ENCODE data around the gene CBR1. TPM values are rescaled to one million over a fixed set of nuclear protein-coding genes. Genes with fewer than 3 reads are reported as not detected.
A peak's percentile ranks its signal among the peaks of the same experiment; 100 is the strongest.

Gene CBR1
- total and polyA plus RNA-seq, 10 of the 15 experiments (the other 5 are each of a cell fraction or from before 2014, with no cell fraction given): 16.9 to 138 (median 57.4) TPM

GRCh38 chr21:36100971-36101641 is 31.3 kb downstream of the CBR1 start (continued):
- TF ChIP-seq NFIC (IDR thresholded peaks at IDR 0.05; ENCODE audit: low read depth, low read length) (no peak), EED (IDR thresholded peaks at IDR 0.05; ENCODE audit: low read depth) (no peak), KAT2A (conservative IDR thresholded peaks at IDR 0.05; ENCODE audit: control insufficient read depth, low read depth, low read length) (no peak), IRF5 (IDR thresholded peaks at IDR 0.05; ENCODE audit: borderline replicate concordance) (no peak), KDM1A (IDR thresholded peaks at IDR 0.05; ENCODE audit: borderline replicate concordance) (no peak), BMI1 (IDR thresholded peaks at IDR 0.05; ENCODE audit: borderline replicate concordance) (0 out of 2 replicates have a peak, but pooled peaks have one; percentile 52), SKIL (IDR thresholded peaks at IDR 0.05; ENCODE audit: low read depth, poor library complexity, severe bottlenecking) (peak; percentile 42), PKNOX1 (IDR thresholded peaks at IDR 0.05) (peak; percentile 82), SMC3 (IDR thresholded peaks at IDR 0.05; ENCODE audit: borderline replicate concordance, low read length) (no peak), MYC (IDR thresholded peaks at IDR 0.05; ENCODE audit: insufficient read depth, insufficient read length, insufficient replicate concordance, low read length, severe bottlenecking) (no peak), SP1 (IDR thresholded peaks at IDR 0.05; ENCODE audit: low read depth, low read length) (no peak), TCF3 (IDR thresholded peaks at IDR 0.05; ENCODE audit: borderline replicate concordance, insufficient read depth, low read depth, low read length) (no peak), NFXL1 (IDR thresholded peaks at IDR 0.05; ENCODE audit: borderline replicate concordance) (no peak), YY1 (IDR thresholded peaks at IDR 0.05; ENCODE audit: low read depth, low read length) (no peak), NBN (IDR thresholded peaks at IDR 0.05) (peak; percentile 57; the same call in 1 of the 2 replicates), POLR2A (IDR thresholded peaks at IDR 0.05; ENCODE audit: low read depth, low read length) (no peak), EP300 (IDR thresholded peaks at IDR 0.05; ENCODE audit: borderline replicate concordance in 1 of 2, control insufficient read depth in 1 of 2, low read depth in 2 of 2, low read length in 2 of 2) (peak; percentile 7 to 26; a peak in 1 of 4 replicates), EZH2 (IDR thresholded peaks at IDR 0.05; ENCODE audit: borderline replicate concordance, control insufficient read depth, low read depth, low read length) (no peak), ZZZ3 (IDR thresholded peaks at IDR 0.05; ENCODE audit: control insufficient read depth, insufficient read length, low read depth) (no peak), USF1 (IDR thresholded peaks at IDR 0.05; ENCODE audit: borderline replicate concordance, extremely low read length, insufficient read depth, low read depth, low read length) (no peak), ZBTB33 (IDR thresholded peaks at IDR 0.05) (no peak), SUZ12 (IDR thresholded peaks at IDR 0.05; ENCODE audit: unreplicated experiment) (no peak), LARP7 (IDR thresholded peaks at IDR 0.05) (no peak)
